Ovary (tissue), 3 donors: ENCODE results near the gene UNC13B.

Experiments used
- CTCF ChIP-seq, 3 donors: fragments of 450-650 bp in 2 of 3; fragments of 200-600 bp in 1 of 3; IDR thresholded peaks; one replicate each; pipeline versions ENCODE4 v1.5.1 to v1.8.0; 2016 to 2022; ENCODE audit warnings: antibody characterized with exemption in 3 of 3, mild to moderate bottlenecking in 1 of 3
- EP300 ChIP-seq: sonication (generic); formaldehyde crosslinking; IDR thresholded peaks from one replicate; pipeline ENCODE4 v1.6.1; 2017; ENCODE audit warnings: antibody characterized with exemption
- POLR2A ChIP-seq: fragments of 450-650 bp; IDR thresholded peaks from one replicate; pipeline ENCODE4 v1.6.1; 2017; ENCODE audit warnings: antibody characterized with exemption, mild to moderate bottlenecking, moderate library complexity
- donor health status: DM: no; HTN: no; CAD: no.

- no peak for TF ChIP-seq POLR2A
- no peak for TF ChIP-seq CTCF (IDR thresholded peaks at IDR 0.05)
- no peak for TF ChIP-seq EP300
These were observed 152.1 kb downstream of the UNC13B start for GRCh38 chr9:35313916-35314315.
